GM18907 (cell line): ENCODE results near the gene IL16.
"Not testable (repeated sequence)": the region's sequence is repeated elsewhere in the genome, so short reads cannot be mapped to it uniquely, and the experiment has no call there.

Experiments
- ATAC-seq: cut with Tn5 transposase; IDR thresholded peaks from one replicate; pipeline ENCODE4 v1.9.1; 2021; ENCODE audit warnings: mild to moderate bottlenecking, moderate library complexity; ENCODE audit not compliant: unreplicated experiment

Gene IL16

GRCh38 chr15:81331600-81331999, 134.9 kb downstream of the IL16 start:
- no peak for ATAC-seq

- no peak for ATAC-seq
Measured at GRCh38 chr15:81332326-81332725, 135.6 kb downstream of the IL16 start.

GRCh38 chr15:81333363-81333762, 136.7 kb downstream of the IL16 start:
- ATAC-seq: no peak

GRCh38 chr15:81334768-81335435, 138.2 kb downstream of the IL16 start:
- ATAC-seq: no peak

- ATAC-seq: no peak
Measured at GRCh38 chr15:81335631-81336030, 139.0 kb downstream of the IL16 start.

- ATAC-seq: no peak
Measured at GRCh38 chr15:81336568-81336967, 139.9 kb downstream of the IL16 start.

- ATAC-seq: no peak
Measured at GRCh38 chr15:81337241-81337640, 140.6 kb downstream of the IL16 start.

GRCh38 chr15:81337713-81338157, 141.1 kb downstream of the IL16 start:
- no peak for ATAC-seq

GRCh38 chr15:81338170-81339007, 141.7 kb downstream of the IL16 start:
- ATAC-seq: no peak

- no peak for ATAC-seq
Measured at GRCh38 chr15:81339321-81339720, 142.6 kb downstream of the IL16 start.

- ATAC-seq: no peak
Measured at GRCh38 chr15:81339851-81340250, 143.2 kb downstream of the IL16 start.

- ATAC-seq: no peak
Measured at GRCh38 chr15:81341351-81341750, 144.7 kb downstream of the IL16 start.

- no peak for ATAC-seq
Measured at GRCh38 chr15:81343371-81343770, 146.7 kb downstream of the IL16 start.

GRCh38 chr15:81346611-81347010, 149.9 kb downstream of the IL16 start:
- no peak for ATAC-seq

- ATAC-seq: no peak
Measured at GRCh38 chr15:81347910-81348309, 151.2 kb downstream of the IL16 start.

GRCh38 chr15:81348691-81349090, 152.0 kb downstream of the IL16 start:
- not testable (repeated sequence) for ATAC-seq

GRCh38 chr15:81349271-81349670, 152.6 kb downstream of the IL16 start:
- ATAC-seq: no peak

GRCh38 chr15:81351651-81352050, 155.0 kb downstream of the IL16 start:
- no peak for ATAC-seq

GRCh38 chr15:81356252-81356651, 159.6 kb downstream of the IL16 start:
- ATAC-seq: no peak

- no peak for ATAC-seq
Measured at GRCh38 chr15:81357180-81357686, 160.6 kb downstream of the IL16 start.

GRCh38 chr15:81358248-81358647, 161.6 kb downstream of the IL16 start:
- no peak for ATAC-seq

- no peak for ATAC-seq
Measured at GRCh38 chr15:81360491-81360890, 163.8 kb downstream of the IL16 start.
